Spleen (tissue), 11 donors: ENCODE measurements around the gene CMIP. TPM values are rescaled to one million over a fixed set of nuclear protein-coding genes. Genes with fewer than 3 reads are reported as not detected.

Experiments
- DNase-seq: peaks from one replicate; pipeline ENCODE4 v3.0.0-alpha.2; 2020
- H3K27ac ChIP-seq, 8 donors: fragments of 200-600 bp; sonication (generic) in 7 of 8; 1 replicate in 4 of 8; 2 replicates in 4 of 8; pipeline versions ENCODE4 v1.5.0 to v1.8.0; 2016 to 2021; ENCODE audit warnings: inconsistent platforms in 4 of 8, mild to moderate bottlenecking in 4 of 8, moderate library complexity in 1 of 8
- H3K27me3 ChIP-seq, 7 donors: fragments of 200-600 bp; sonication (generic) in 6 of 7; replicated peaks in 1 of 7; 1 replicate in 4 of 7; 2 replicates in 3 of 7; pipeline versions ENCODE4 v1.5.0 to v1.8.0; 2016 to 2021; ENCODE audit warnings: inconsistent platforms in 3 of 7, mild to moderate bottlenecking in 1 of 7
- H3K36me3 ChIP-seq, 6 donors: fragments of 200-600 bp; sonication (generic) in 5 of 6; 1 replicate in 4 of 6; 2 replicates in 2 of 6; pipeline versions ENCODE4 v1.5.0 to v1.8.0; 2016 to 2021; ENCODE audit warnings: inconsistent platforms in 2 of 6
- H3K4me1 ChIP-seq, 6 donors: fragments of 200-600 bp; sonication (generic) in 5 of 6; 1 replicate in 3 of 6; 2 replicates in 3 of 6; pipeline versions ENCODE4 v1.5.0 to v1.8.0; 2016 to 2021; ENCODE audit warnings: inconsistent platforms in 3 of 6
- H3K4me3 ChIP-seq, 8 donors: fragments of 200-600 bp; sonication (generic) in 7 of 8; 1 replicate in 4 of 8; 2 replicates in 4 of 8; pipeline versions ENCODE4 v1.5.0 to v1.8.0; 2016 to 2021; ENCODE audit warnings: inconsistent platforms in 4 of 8, mild to moderate bottlenecking in 4 of 8, moderate library complexity in 2 of 8
- H3K9me3 ChIP-seq, 8 donors: fragments of 200-600 bp; sonication (generic) in 7 of 8; 1 replicate in 4 of 8; 2 replicates in 4 of 8; pipeline versions ENCODE4 v1.5.0 to v1.8.0; 2016 to 2021; ENCODE audit warnings: inconsistent platforms in 4 of 8
- POLR2A ChIP-seq, 3 donors: fragments of 450-650 bp; IDR thresholded peaks; one replicate each; pipeline ENCODE4 v1.5.1; 2017; ENCODE audit warnings: antibody characterized with exemption in 3 of 3, mild to moderate bottlenecking in 1 of 3
- POLR2AphosphoS5 ChIP-seq, 3 donors: sonication (generic); formaldehyde crosslinking; IDR thresholded peaks; one replicate each; pipeline ENCODE4 v1.5.1; 2017; ENCODE audit warnings: antibody characterized with exemption in 3 of 3
- WGBS, 5 donors: extraction: QIAGEN DNeasy Blood & Tissue Kit in 3 of 5; methylation state at CpG; one replicate each; pipeline versions ENCODE4 v1.1.5 to v1.1.7; 2013 to 2018; 5-methylcytosine and 5-hydroxymethylcytosine counted together
- intact Hi-C: fragments of 100-400 bp; cut with DNase I; formaldehyde crosslinking; loops from one replicate; pipeline ENCODE4 v1.15.0; 2023; ENCODE audit warnings: low total_unique reads
- polyA plus RNA-seq, 3 donors: library from polyadenylated mRNA; stranded (reverse); fragments of 200-250 nt; gene quantifications; one replicate each; pipeline ENCODE4 v1.2.1, GENCODE V29; 2013
- total RNA-seq, 7 donors: library from RNA; depleted of rRNA in 3 of 7; stranded (reverse); fragments of >200 nt in 3 of 7; fragmentation: NEBNext Ultra II Directional in 4 of 7; extraction: Animal tissue kit (Norgen Biotek cat#: 25700) in 4 of 7; gene quantifications; one replicate each; pipeline versions ENCODE4 v1.1.0 to v1.2.1, GENCODE V29; 2016 to 2021
- TF ChIP-seq, protein P1 (sequence below), 11 experiments: fragments of 200-600 bp in 7 of 11; fragments of 450-650 bp in 4 of 11; sonication (generic) in 4 of 11; IDR thresholded peaks in 8 of 11; conservative IDR thresholded peaks in 3 of 11; 1 replicate in 7 of 11; 2 replicates in 4 of 11; pipeline versions ENCODE4 v1.4.0 to v1.8.0; 2016 to 2021; ENCODE audit warnings: antibody characterized with exemption in 11 of 11, inconsistent platforms in 4 of 11, mild to moderate bottlenecking in 1 of 11
- donor health status: healthy with polysubstance abuse.
- donor health status: DM: no; HTN: no; CAD: no; lungs with moderate emphysema.
- donor health status: DM: no; HTN: no; CAD: no.
- donor health status: Bipolar disorder and iron deficiency.
- donor health status: healthy.
- donor health status: DM: no; HTN: no; CAD: no.
- donor health status: DM: yes; HTN: yes; CAD: no.

Gene CMIP
- total and polyA plus RNA-seq, 10 donors: 6.0 to 107 (median 63.6) TPM

DNA sequence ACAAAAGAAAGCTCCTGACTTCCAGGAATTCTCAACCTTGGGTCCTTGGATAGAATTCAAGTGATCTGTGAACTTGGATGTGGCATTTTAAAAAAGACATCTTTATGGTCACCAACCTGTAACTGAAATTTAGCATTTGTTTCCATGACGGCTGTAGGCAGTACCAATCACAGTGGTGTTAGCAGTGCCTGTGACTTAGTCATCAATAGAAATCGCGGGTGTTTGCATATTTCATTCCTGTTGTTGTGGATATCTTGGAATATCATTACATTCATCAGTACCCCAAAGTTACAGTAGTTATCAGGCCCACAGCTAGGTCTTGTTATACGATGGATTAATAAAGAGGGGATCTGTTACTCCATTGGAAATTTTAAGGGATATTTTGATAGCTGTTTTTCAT, 81.6 kb downstream of the CMIP start:
- Histone ChIP-seq H3K4me1 (peaks cover 12 to 91% (median 39%) of the 10 kb centered on the region in 6 donors), H3K27me3 (no peaks in the 10 kb centered on the region), H3K36me3 (peaks cover 0 to 14% (median 4%) of the 10 kb centered on the region in 6 donors), H3K9me3 (no peaks in the 10 kb centered on the region), H3K27ac (peak overlapping the region in 4 of 8 donors; percentile 30 to 60 (median 58)), H3K4me3 (no peak overlapping the region)
- TF ChIP-seq, protein P1, sequence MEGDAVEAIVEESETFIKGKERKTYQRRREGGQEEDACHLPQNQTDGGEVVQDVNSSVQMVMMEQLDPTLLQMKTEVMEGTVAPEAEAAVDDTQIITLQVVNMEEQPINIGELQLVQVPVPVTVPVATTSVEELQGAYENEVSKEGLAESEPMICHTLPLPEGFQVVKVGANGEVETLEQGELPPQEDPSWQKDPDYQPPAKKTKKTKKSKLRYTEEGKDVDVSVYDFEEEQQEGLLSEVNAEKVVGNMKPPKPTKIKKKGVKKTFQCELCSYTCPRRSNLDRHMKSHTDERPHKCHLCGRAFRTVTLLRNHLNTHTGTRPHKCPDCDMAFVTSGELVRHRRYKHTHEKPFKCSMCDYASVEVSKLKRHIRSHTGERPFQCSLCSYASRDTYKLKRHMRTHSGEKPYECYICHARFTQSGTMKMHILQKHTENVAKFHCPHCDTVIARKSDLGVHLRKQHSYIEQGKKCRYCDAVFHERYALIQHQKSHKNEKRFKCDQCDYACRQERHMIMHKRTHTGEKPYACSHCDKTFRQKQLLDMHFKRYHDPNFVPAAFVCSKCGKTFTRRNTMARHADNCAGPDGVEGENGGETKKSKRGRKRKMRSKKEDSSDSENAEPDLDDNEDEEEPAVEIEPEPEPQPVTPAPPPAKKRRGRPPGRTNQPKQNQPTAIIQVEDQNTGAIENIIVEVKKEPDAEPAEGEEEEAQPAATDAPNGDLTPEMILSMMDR (IDR thresholded peaks at IDR 0.05 in 8 of 11, conservative IDR thresholded peaks at IDR 0.05 in 3 of 11): no peak
- no peak for TF ChIP-seq POLR2AphosphoS5 (IDR thresholded peaks at IDR 0.05)
- WGBS, 5 donors: 77 to 89% (median 82%) methylated on average over 4 of the region's 4 CpGs
- intact Hi-C loops: no loop called here
- no peak for DNase-seq

DNA sequence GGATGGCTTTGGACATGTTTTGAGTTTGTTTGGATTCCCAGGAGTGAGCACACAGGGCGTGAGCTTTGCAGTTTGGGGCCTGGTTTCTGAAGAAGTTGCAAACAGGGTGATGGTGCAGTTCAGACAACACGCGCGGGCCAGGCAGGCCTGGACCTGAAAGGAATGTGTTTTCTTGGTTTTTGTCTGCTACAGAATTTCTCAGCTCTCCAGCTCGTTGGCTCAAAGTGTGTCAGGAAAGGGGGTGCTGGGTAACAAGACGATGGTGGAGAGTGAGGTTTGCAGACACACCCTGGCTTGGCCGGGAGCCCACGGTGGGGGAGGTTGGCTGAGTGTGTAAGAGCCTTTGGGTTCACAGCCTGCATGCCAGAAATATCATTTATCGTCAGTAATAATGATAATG, 82.3 kb downstream of the CMIP start:
- Histone ChIP-seq H3K4me3 (no peak overlapping the region), H3K9me3 (no peaks in the 10 kb centered on the region), H3K36me3 (peaks cover 0 to 17% (median 4%) of the 10 kb centered on the region in 6 donors), H3K4me1 (peaks cover 9 to 91% (median 36%) of the 10 kb centered on the region in 6 donors), H3K27me3 (no peaks in the 10 kb centered on the region), H3K27ac (peak overlapping the region in 5 of 8 donors; percentile 18 to 60 (median 57))
- TF ChIP-seq, protein P1 (IDR thresholded peaks at IDR 0.05 in 8 of 11, conservative IDR thresholded peaks at IDR 0.05 in 3 of 11): no peak
- no peak for TF ChIP-seq POLR2A (IDR thresholded peaks at IDR 0.05)
- peak in 1 of 3 donors; percentile 15 for TF ChIP-seq POLR2AphosphoS5 (IDR thresholded peaks at IDR 0.05)
- 37 to 47% (median 46%) methylated on average over 7 to 9 of the region's 9 CpGs for WGBS, 5 donors
- intact Hi-C loops: no loop called here
- DNase-seq: peak; percentile 56

DNA sequence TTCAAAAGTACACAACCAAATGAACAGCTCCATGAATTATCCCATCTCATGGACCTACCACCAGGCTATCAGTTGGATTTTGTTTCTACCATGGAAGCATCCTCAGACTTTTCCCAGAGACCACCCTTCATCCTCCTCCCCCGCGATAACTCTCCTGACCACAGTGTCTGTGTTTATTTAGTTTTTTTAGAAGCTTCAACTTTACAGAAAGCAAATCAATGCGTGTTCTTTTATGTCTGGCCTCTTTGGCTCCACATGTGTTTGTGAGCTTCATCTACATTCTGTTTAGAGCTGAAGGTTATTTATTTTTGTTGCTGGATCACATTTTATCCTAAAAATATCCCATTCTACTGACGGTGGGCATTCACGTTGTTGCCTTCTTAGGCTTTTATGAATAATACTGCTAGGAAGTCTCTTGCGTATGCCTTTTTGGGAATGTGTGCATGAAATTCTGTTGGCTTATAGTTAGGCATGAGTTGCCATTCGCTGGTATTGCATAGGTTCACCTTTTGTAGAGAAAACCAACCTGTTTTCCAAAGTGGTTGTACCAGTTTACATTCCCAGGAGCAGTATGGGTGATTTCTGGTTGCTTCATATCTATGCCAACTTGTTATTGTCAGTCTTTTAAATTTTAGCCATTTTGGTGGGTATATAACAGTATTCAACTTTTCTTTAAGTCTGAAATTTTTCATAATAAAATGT, 83.0 kb downstream of the CMIP start:
- Histone ChIP-seq H3K36me3 (peaks cover 0 to 24% (median 4%) of the 10 kb centered on the region in 6 donors), H3K27ac (peak overlapping the region in 5 of 8 donors; percentile 18 to 60 (median 57)), H3K4me3 (no peak overlapping the region), H3K4me1 (peaks cover 9 to 91% (median 38%) of the 10 kb centered on the region in 6 donors), H3K27me3 (no peaks in the 10 kb centered on the region), H3K9me3 (no peaks in the 10 kb centered on the region)
- TF ChIP-seq, protein P1 (IDR thresholded peaks at IDR 0.05 in 8 of 11, conservative IDR thresholded peaks at IDR 0.05 in 3 of 11): no peak
- TF ChIP-seq POLR2A (IDR thresholded peaks at IDR 0.05) (no peak), POLR2AphosphoS5 (IDR thresholded peaks at IDR 0.05) (no peak)
- intact Hi-C loops: no loop called here
- DNase-seq: no peak
- 93 to 95% (median 94%) methylated on average over 7 of the region's 7 CpGs for WGBS, 5 donors

DNA sequence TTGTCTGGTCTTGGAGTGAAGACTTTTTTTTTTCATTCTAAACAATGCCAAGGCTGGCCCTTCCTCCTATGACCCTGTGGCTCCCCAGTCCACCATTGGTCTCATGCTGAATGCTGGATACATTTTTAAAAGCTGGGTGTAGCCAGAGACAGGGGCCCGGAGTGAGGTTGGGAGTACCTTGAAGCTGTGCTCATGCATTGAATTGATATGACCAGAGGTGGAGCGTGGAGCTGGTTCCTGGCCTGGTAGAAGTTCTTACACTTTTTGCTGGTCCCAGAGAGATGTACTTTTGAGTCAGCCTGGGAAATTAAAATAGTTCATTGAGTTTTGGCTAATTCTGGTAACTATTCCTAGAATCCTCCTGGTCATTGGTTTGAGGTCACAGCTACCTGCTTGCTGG, 83.6 kb downstream of the CMIP start:
- peak; percentile 13 for DNase-seq
- Histone ChIP-seq H3K27me3 (no peaks in the 10 kb centered on the region), H3K4me3 (no peak overlapping the region), H3K36me3 (peaks cover 0 to 21% (median 3%) of the 10 kb centered on the region in 6 donors), H3K27ac (no peak overlapping the region), H3K4me1 (peaks cover 9 to 85% (median 41%) of the 10 kb centered on the region in 6 donors), H3K9me3 (no peaks in the 10 kb centered on the region)
- TF ChIP-seq, protein P1 (IDR thresholded peaks at IDR 0.05 in 8 of 11, conservative IDR thresholded peaks at IDR 0.05 in 3 of 11): no peak
- no peak for TF ChIP-seq POLR2A (IDR thresholded peaks at IDR 0.05)
- no peak for TF ChIP-seq POLR2AphosphoS5 (IDR thresholded peaks at IDR 0.05)
- intact Hi-C loops: no loop called here
- WGBS, 5 donors: 95 to 100% (median 100%) methylated on average over 2 of the region's 2 CpGs
